NB4 (cell line): Measurements from ENCODE around the gene MAPKAPK3.

Experiments
- MYC ChIP-seq: IDR thresholded peaks from 2 replicates; pipeline ENCODE4 v1.6.1; 2011; ENCODE audit warnings: low read depth, low read length
- POLR2A ChIP-seq: IDR thresholded peaks from 2 replicates; pipeline ENCODE4 v1.6.1; 2011; ENCODE audit warnings: mild to moderate bottlenecking; ENCODE audit not compliant: insufficient read length; ENCODE audit errors: extremely low read depth
- TF ChIP-seq, protein P1 (sequence below): IDR thresholded peaks from one replicate; pipeline ENCODE4 v1.5.1; 2012; ENCODE audit warnings: low read depth, low read length

- TF ChIP-seq, protein P1, sequence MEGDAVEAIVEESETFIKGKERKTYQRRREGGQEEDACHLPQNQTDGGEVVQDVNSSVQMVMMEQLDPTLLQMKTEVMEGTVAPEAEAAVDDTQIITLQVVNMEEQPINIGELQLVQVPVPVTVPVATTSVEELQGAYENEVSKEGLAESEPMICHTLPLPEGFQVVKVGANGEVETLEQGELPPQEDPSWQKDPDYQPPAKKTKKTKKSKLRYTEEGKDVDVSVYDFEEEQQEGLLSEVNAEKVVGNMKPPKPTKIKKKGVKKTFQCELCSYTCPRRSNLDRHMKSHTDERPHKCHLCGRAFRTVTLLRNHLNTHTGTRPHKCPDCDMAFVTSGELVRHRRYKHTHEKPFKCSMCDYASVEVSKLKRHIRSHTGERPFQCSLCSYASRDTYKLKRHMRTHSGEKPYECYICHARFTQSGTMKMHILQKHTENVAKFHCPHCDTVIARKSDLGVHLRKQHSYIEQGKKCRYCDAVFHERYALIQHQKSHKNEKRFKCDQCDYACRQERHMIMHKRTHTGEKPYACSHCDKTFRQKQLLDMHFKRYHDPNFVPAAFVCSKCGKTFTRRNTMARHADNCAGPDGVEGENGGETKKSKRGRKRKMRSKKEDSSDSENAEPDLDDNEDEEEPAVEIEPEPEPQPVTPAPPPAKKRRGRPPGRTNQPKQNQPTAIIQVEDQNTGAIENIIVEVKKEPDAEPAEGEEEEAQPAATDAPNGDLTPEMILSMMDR, result no peak
- TF ChIP-seq POLR2A (no peak), MYC (no peak)
Measured at GRCh38 chr3:50658416-50658815, 41.5 kb downstream of the MAPKAPK3 start.
